Measurements from ENCODE around the gene KLHL22.
A peak's percentile ranks its signal among the peaks of the same experiment; 100 is the strongest.
"Not testable (repeated sequence)": the region's sequence is repeated elsewhere in the genome, so short reads cannot be mapped to it uniquely, and the experiment has no call there.

The KLHL22 gene

GRCh38 chr22:20469110-20469868 lies 26.3 kb downstream of the KLHL22 start:
- DNase-seq (ENCODE audit: low read depth in 3 of 3), result no peak

- DNase-seq (ENCODE audit: low read depth in 3 of 3), result no peak
Measured at GRCh38 chr22:20466659-20467379, 28.8 kb downstream of the KLHL22 start.

GRCh38 chr22:20465759-20466077 lies 29.9 kb downstream of the KLHL22 start:
- no peak for DNase-seq (ENCODE audit: low read depth in 3 of 3)

GRCh38 chr22:20464912-20465758 lies 30.5 kb downstream of the KLHL22 start:
- no peak for DNase-seq (ENCODE audit: low read depth in 3 of 3)

- DNase-seq (ENCODE audit: low read depth in 3 of 3), result peak in 2 of 3 experiments; percentile 19 to 34
Measured at GRCh38 chr22:20464096-20464614, 31.4 kb downstream of the KLHL22 start.

- no peak for DNase-seq (ENCODE audit: low read depth in 3 of 3)
Measured at GRCh38 chr22:20463324-20464095, 32.1 kb downstream of the KLHL22 start.

- DNase-seq (ENCODE audit: low read depth in 3 of 3), result no peak
Measured at GRCh38 chr22:20459862-20460261, 35.7 kb downstream of the KLHL22 start.

GRCh38 chr22:20459152-20459542 lies 36.4 kb downstream of the KLHL22 start:
- DNase-seq (ENCODE audit: low read depth in 3 of 3), result no peak

GRCh38 chr22:20458530-20459151 lies 37.0 kb downstream of the KLHL22 start:
- no peak for DNase-seq (ENCODE audit: low read depth in 3 of 3)

- no peak for DNase-seq (ENCODE audit: low read depth in 3 of 3)
Measured at GRCh38 chr22:20457506-20458240, 37.9 kb downstream of the KLHL22 start.

- DNase-seq (ENCODE audit: low read depth in 3 of 3), result no peak
Measured at GRCh38 chr22:20456722-20457076, 38.9 kb downstream of the KLHL22 start.

- DNase-seq (ENCODE audit: low read depth in 3 of 3), result peak; percentile 38 to 65 (median 62)
Measured at GRCh38 chr22:20456064-20456721, 39.4 kb downstream of the KLHL22 start.

GRCh38 chr22:20455709-20456063 lies 39.9 kb downstream of the KLHL22 start:
- no peak for DNase-seq (ENCODE audit: low read depth in 3 of 3)

- no peak for DNase-seq (ENCODE audit: low read depth in 3 of 3)
Measured at GRCh38 chr22:20453222-20453621, 42.4 kb downstream of the KLHL22 start.

- no peak for DNase-seq (ENCODE audit: low read depth in 3 of 3)
Measured at GRCh38 chr22:20451920-20452319, 43.7 kb downstream of the KLHL22 start.

GRCh38 chr22:20451129-20451778 lies 44.3 kb downstream of the KLHL22 start:
- DNase-seq (ENCODE audit: low read depth in 3 of 3), result not testable (repeated sequence)

GRCh38 chr22:20450551-20450906 lies 45.1 kb downstream of the KLHL22 start:
- DNase-seq (ENCODE audit: low read depth in 3 of 3), result no peak

- DNase-seq (ENCODE audit: low read depth in 3 of 3), result no peak
Measured at GRCh38 chr22:20449819-20450550, 45.6 kb downstream of the KLHL22 start.

- DNase-seq (ENCODE audit: low read depth in 3 of 3), result no peak
Measured at GRCh38 chr22:20448630-20449029, 47.0 kb downstream of the KLHL22 start.
